Activated naive CD4-positive, alpha-beta T cell treated with anti-CD3 and anti-CD28 coated beads, Interleukin-2, amount 10 ng/mL, durations not matched to agents 7 days and 5 days (primary cell): Measurements from ENCODE around the gene NKD1.
A peak's percentile ranks its signal among the peaks of the same experiment; 100 is the strongest.

ENCODE experiments used
- CTCF ChIA-PET: fragments of 350-600 bp; sonication (Branson Sonifier 250); formaldehyde crosslinking; loops from one replicate; lab custom pipeline; 2021; ENCODE audit warnings: antibody characterized with exemption; lab: Charles Lee
- DNase-seq: peaks from one replicate; pipeline ENCODE4 v3.0.0-alpha.2; 2020
- H3K27ac Mint-ChIP-seq: one replicate; pipeline ENCODE4 v1.8.0; 2021; ENCODE audit warnings: mild to moderate bottlenecking, moderate library complexity, mixed read lengths
- H3K27me3 Mint-ChIP-seq: one replicate; pipeline ENCODE4 v1.8.0; 2021; ENCODE audit warnings: mild to moderate bottlenecking, mixed read lengths
- H3K36me3 Mint-ChIP-seq: one replicate; pipeline ENCODE4 v1.8.0; 2021; ENCODE audit warnings: mixed read lengths
- H3K4me1 Mint-ChIP-seq: one replicate; pipeline ENCODE4 v1.8.0; 2021; ENCODE audit warnings: mixed read lengths
- H3K4me3 Mint-ChIP-seq: one replicate; pipeline ENCODE4 v1.8.0; 2021; ENCODE audit warnings: mild to moderate bottlenecking, moderate library complexity, mixed read lengths
- H3K9me3 Mint-ChIP-seq: one replicate; pipeline ENCODE4 v1.8.0; 2021; ENCODE audit warnings: mixed read lengths

The NKD1 gene

DNA sequence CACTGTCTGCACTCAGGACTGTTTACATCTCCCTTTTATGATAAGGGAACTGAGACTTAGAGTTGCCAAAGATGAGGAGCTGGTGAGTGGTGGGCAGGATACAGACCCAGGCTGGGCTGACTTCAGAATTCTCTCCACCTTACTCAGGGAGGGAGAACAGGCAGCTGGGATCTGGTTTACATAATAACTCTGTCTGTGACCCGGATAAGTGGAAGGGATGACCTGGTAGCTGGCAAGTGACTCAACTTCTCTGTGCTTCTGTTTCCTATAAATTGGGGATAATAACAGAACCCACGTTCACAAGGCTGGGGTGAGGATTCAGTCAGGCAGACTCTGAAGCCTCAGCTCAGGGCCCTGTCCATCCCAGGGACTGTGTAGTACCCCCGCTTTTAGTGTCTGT is 130.3 kb downstream of the NKD1 start:
- H3K36me3 Mint-ChIP-seq: peaks cover 65% of the 10 kb centered on the region
- peaks cover 67% of the 10 kb centered on the region for H3K4me1 Mint-ChIP-seq
- peak overlapping the region; percentile 92 for H3K4me3 Mint-ChIP-seq
- no peaks in the 10 kb centered on the region for H3K27me3 Mint-ChIP-seq
- CTCF ChIA-PET: interaction anchor here (0.7 to 7.8 kb wide), 12 partner anchors 8 to 467 kb away, joined by 3 to 141 read pairs (median 4); partner anchors contain the start of gene CYLD
- peak overlapping the region; percentile 91 for H3K27ac Mint-ChIP-seq
- peaks cover 3% of the 10 kb centered on the region for H3K9me3 Mint-ChIP-seq
- no peak for DNase-seq

DNA sequence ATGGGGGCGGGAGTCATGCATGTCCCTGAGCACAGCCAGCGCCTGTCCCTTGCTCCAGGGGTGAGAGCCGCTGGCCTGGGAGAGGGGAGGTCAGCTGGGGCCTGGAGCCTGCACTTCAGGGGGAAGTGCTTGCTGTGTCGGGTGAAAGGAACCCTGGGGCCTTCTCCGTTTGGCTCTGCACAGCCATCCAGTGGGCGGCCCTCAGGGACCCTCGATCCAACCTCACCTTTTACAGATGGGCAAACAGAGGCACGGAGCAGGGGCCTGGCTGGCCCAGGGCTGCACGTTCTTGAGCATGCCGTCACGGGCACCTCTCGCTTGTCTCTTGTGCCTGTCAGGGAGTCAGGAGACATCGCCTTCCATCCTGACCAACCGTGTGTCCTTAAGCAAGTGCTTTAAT is 131.1 kb downstream of the NKD1 start:
- H3K36me3 Mint-ChIP-seq: peaks cover 61% of the 10 kb centered on the region
- peaks cover 74% of the 10 kb centered on the region for H3K4me1 Mint-ChIP-seq
- no peak for DNase-seq
- H3K27ac Mint-ChIP-seq: peak overlapping the region; percentile 91
- peak overlapping the region; percentile 92 for H3K4me3 Mint-ChIP-seq
- H3K27me3 Mint-ChIP-seq: no peaks in the 10 kb centered on the region
- no peaks in the 10 kb centered on the region for H3K9me3 Mint-ChIP-seq
- CTCF ChIA-PET: interaction anchor here (0.7 to 7.8 kb wide), 10 partner anchors 7 to 127 kb away, joined by 3 to 141 read pairs (median 11); partner anchors contain the start of gene CYLD

- CTCF ChIA-PET: interaction anchor here (1.1 to 7.8 kb wide), 6 partner anchors 8 to 126 kb away, joined by 3 to 141 read pairs (median 15); partner anchors contain the start of gene CYLD
- H3K9me3 Mint-ChIP-seq: no peaks in the 10 kb centered on the region
- peaks cover 54% of the 10 kb centered on the region for H3K36me3 Mint-ChIP-seq
- H3K4me1 Mint-ChIP-seq: peaks cover 81% of the 10 kb centered on the region
- no peak for DNase-seq
- H3K27ac Mint-ChIP-seq: peak overlapping the region; percentile 91
- no peaks in the 10 kb centered on the region for H3K27me3 Mint-ChIP-seq
- H3K4me3 Mint-ChIP-seq: peak overlapping the region; percentile 92
Measured at GRCh38 chr16:50679676-50680555, 131.7 kb downstream of the NKD1 start.

DNA sequence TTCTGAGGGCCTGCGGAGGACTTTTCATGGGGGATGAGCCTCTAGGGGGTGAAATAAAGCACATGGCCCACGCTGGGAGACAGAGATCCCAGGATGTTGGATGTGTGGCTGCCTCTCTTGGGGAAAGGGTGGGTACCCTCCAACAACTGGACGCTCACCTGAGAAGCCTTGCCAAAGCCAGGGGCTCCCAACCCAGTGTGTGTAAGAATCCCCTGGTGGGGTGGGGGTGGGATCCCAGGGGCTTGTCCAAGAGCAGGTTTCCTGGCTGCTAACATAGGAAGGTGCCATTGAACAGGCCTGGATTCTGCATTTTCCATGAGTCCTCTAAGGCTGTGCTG is 132.3 kb downstream of the NKD1 start:
- peak overlapping the region; percentile 91 for H3K27ac Mint-ChIP-seq
- no peaks in the 10 kb centered on the region for H3K27me3 Mint-ChIP-seq
- CTCF ChIA-PET: interaction anchor here (1.1 to 7.8 kb wide), 4 partner anchors 9 to 125 kb away, joined by 3 to 141 read pairs (median 26); no protein-coding TSS in a partner anchor
- no peak for DNase-seq
- H3K9me3 Mint-ChIP-seq: no peaks in the 10 kb centered on the region
- H3K4me1 Mint-ChIP-seq: peaks cover 87% of the 10 kb centered on the region
- peak overlapping the region; percentile 92 for H3K4me3 Mint-ChIP-seq
- H3K36me3 Mint-ChIP-seq: peaks cover 48% of the 10 kb centered on the region

DNA sequence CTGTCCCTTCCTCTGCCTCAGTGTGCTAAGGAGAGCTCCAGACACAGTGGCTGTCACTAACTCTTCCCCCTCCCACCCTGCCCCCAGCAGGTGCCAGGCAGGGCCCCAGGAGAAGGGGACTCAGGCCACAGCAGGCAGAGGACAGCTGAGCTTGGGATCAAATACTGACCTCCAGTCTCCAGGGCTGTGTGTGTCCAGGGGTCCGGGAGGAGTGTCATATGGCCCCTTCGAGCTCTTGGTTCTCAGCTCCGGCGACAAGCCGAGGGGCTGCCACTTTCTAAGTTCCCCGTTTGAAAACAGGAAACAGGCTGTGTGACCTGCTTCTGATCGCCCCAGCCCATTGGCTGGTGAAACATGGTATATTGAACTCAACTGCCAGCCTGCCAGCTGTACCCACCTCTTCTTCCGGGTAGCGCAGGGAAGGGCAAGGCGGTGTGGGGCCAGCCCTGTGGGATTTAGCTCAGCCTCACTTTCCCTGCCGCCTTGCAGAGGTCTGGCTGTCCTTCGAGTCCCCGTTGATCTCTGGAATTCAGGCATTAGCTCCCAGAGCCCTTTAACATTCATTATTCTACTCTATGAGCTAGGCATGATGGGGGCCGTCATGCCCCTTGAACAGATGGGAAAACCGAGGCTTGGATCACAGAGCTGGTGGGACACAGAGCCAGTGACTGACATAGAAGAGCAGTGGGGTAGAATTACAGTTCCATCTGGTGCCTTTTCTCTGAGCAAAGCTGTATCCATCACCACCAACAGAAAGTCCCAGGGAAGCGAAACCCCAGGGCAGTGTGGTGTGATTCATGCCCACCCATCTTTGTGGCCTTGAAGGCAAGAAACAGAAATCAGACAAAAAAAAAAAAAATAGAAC is 133.1 kb downstream of the NKD1 start, which contains the start of gene SNX20:
TSS of gene SNX20 (minus strand) at position 292 of the 865 bp plus-strand sequence. CDS start 3,786 bp downstream, outside the sequence.
- Mint-ChIP-seq H3K36me3 (peaks cover 41% of the 10 kb centered on the region), H3K9me3 (no peaks in the 10 kb centered on the region), H3K4me1 (peaks cover 90% of the 10 kb centered on the region), H3K4me3 (peak within 1 kb of the TSS; percentile 92), H3K27me3 (no peaks in the 10 kb centered on the region), H3K27ac (peak within 1 kb of the TSS; percentile 91)
- DNase-seq: peak; percentile 82
- CTCF ChIA-PET: interaction anchor here (1.0 to 7.8 kb wide), 4 partner anchors 9 to 125 kb away, joined by 3 to 141 read pairs (median 26); no protein-coding TSS in a partner anchor

DNA sequence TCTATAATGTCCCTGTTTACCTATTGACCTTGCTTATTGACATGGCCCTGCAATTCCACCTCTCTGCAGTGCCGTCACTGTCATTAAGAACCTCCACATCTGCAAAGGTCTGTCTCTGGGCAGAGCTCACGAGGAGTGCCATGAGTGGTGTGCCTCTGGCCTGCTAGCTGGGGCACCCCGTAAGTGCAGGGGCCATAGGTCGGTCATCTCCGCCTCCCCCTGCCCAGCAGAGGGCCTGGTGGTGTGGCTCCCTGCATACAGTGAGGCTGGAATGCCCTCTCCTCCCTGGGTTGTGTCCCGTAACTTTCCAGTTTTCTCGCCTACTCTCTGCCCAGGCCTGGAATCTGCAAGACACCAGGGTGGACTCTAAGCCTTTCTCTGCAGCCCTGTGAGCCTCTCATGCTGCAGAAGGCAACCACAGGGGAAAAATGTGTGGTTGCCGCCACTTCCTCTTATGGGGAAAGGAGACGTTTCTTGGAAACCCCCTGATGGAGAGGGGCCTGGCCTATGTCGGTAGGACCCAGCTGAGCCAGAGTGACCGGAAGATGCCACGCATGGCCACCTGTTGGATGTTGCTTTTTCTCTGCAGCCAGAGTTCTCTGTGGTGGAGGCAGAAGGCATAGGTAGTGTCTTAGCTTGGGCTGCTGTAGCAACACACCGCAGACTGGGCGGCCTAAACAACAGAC is 135.6 kb downstream of the NKD1 start:
- Mint-ChIP-seq H3K9me3 (no peaks in the 10 kb centered on the region), H3K27me3 (peaks cover 5% of the 10 kb centered on the region), H3K36me3 (peaks cover 15% of the 10 kb centered on the region), H3K27ac (peak overlapping the region; percentile 87), H3K4me3 (peak overlapping the region; percentile 48), H3K4me1 (peaks cover 69% of the 10 kb centered on the region)
- peak; percentile 76 for DNase-seq
- CTCF ChIA-PET: interaction anchor here (1.0 to 3.8 kb wide), 3 partner anchors 12 to 62 kb away, joined by 6 to 23 read pairs (median 20); no protein-coding TSS in a partner anchor

DNA sequence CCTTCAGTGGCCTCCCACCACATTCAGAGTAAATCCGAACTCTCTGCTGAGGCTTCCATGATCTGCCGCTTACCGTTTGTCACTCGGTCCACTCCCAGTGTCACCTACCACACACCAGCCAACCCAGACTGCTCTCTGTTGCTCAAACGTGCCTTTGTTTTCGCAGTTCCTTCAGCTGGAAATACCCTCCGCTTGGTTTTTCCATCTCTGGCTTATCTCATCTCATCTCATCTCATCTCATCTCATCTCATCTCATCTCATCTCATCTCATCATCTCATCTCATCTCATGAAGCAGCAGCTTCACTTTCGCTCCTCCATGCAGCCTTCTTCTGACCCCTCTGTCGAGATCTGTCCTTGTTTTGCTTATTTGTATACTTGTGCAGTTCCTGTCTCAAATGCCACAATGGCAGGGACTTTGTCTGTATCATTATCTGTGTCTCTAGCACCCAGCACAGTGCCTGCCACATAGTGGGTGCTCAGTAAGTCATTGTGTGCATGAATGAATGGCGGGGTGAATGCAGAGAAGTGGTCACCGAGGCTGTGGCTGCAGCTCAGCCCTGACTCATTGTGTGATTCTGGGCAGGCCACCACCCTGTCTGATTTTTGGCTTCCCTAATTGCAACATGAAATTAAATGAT is 136.7 kb downstream of the NKD1 start:
- CTCF ChIA-PET: interaction anchor here (0.6 to 3.8 kb wide), 6 partner anchors 8 to 71 kb away, joined by 3 to 23 read pairs (median 4); no protein-coding TSS in a partner anchor
- Mint-ChIP-seq H3K4me3 (peak overlapping the region; percentile 1), H3K27ac (peak overlapping the region; percentile 87), H3K4me1 (peaks cover 61% of the 10 kb centered on the region), H3K36me3 (peaks cover 7% of the 10 kb centered on the region), H3K27me3 (peaks cover 5% of the 10 kb centered on the region), H3K9me3 (no peaks in the 10 kb centered on the region)
- DNase-seq: peak; percentile 49

- H3K9me3 Mint-ChIP-seq: no peaks in the 10 kb centered on the region
- H3K4me1 Mint-ChIP-seq: peaks cover 56% of the 10 kb centered on the region
- CTCF ChIA-PET: interaction anchor here (0.6 to 3.8 kb wide), 6 partner anchors 8 to 70 kb away, joined by 3 to 23 read pairs (median 4); no protein-coding TSS in a partner anchor
- peaks cover 5% of the 10 kb centered on the region for H3K27me3 Mint-ChIP-seq
- H3K27ac Mint-ChIP-seq: peak overlapping the region; percentile 87
- H3K36me3 Mint-ChIP-seq: peaks cover 2% of the 10 kb centered on the region
- no peak overlapping the region for H3K4me3 Mint-ChIP-seq
- no peak for DNase-seq
Measured at GRCh38 chr16:50685462-50686063, 137.4 kb downstream of the NKD1 start.

DNA sequence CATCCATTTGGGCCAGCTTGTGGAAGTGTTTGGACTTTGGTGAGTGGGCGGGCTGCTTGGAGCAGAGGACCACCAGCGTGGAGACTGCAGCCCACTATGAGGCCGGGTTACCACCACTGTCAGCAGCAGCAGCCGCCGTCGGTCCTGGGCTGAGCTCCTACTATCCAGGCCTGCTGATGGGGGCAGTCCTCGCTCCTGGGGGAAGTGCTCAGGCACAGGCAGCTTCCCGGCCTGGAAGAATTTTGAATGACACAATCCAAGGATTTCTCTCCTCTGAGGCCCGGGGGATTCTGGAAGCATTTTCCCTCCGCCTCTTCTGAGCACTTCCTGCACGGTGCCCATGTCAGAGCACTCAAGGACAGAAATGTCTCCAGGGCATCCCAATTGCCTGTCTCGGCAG is 139.9 kb downstream of the NKD1 start:
- no peaks in the 10 kb centered on the region for H3K9me3 Mint-ChIP-seq
- H3K27ac Mint-ChIP-seq: no peak overlapping the region
- CTCF ChIA-PET: interaction anchor here (1.0 kb wide), 1 partner anchor 16 kb away, joined by 3 read pairs; no protein-coding TSS in a partner anchor
- H3K36me3 Mint-ChIP-seq: peaks cover 2% of the 10 kb centered on the region
- no peak for DNase-seq
- peaks cover 44% of the 10 kb centered on the region for H3K4me1 Mint-ChIP-seq
- no peak overlapping the region for H3K4me3 Mint-ChIP-seq
- H3K27me3 Mint-ChIP-seq: peaks cover 26% of the 10 kb centered on the region

- Mint-ChIP-seq H3K9me3 (no peaks in the 10 kb centered on the region), H3K4me1 (peaks cover 39% of the 10 kb centered on the region), H3K27me3 (peaks cover 30% of the 10 kb centered on the region), H3K27ac (no peak overlapping the region), H3K36me3 (peaks cover 2% of the 10 kb centered on the region), H3K4me3 (no peak overlapping the region)
- DNase-seq: no peak
- CTCF ChIA-PET: no interaction called here
Measured at GRCh38 chr16:50688867-50689266, 140.7 kb downstream of the NKD1 start.

GRCh38 chr16:50690177-50690576 is 142.0 kb downstream of the NKD1 start:
- DNase-seq: no peak
- Mint-ChIP-seq H3K36me3 (no peaks in the 10 kb centered on the region), H3K27me3 (peaks cover 39% of the 10 kb centered on the region), H3K9me3 (no peaks in the 10 kb centered on the region), H3K4me1 (peaks cover 37% of the 10 kb centered on the region), H3K4me3 (no peak overlapping the region), H3K27ac (no peak overlapping the region)
- CTCF ChIA-PET: no interaction called here

DNA sequence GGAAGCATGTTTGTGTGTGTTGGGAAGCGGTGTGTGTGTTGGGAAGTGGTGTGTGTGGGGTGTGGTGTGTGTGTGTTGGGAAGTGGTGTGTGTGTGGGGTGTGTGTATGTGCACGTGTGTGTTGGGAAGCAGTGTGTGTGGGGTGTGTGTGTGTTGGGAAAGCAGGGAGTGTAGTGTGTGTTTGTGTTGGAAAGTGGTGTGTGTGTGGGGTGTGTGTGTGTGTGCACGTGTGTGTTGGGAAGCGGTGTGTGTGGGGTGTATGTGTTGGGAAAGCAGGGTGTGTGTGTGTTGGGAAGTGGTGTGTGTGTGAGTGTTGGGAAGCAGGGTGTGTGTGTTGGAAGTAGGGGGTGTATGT is 144.4 kb downstream of the NKD1 start:
- Mint-ChIP-seq H3K4me3 (peak overlapping the region; percentile 40), H3K36me3 (no peaks in the 10 kb centered on the region), H3K27ac (no peak overlapping the region), H3K4me1 (peaks cover 46% of the 10 kb centered on the region), H3K9me3 (no peaks in the 10 kb centered on the region), H3K27me3 (peaks cover 38% of the 10 kb centered on the region)
- DNase-seq: no peak
- CTCF ChIA-PET: no interaction called here
